Glutamatergic neuron (in vitro differentiated cells): ENCODE measurements around the gene SPTBN2. TPM values are rescaled to one million over a fixed set of nuclear protein-coding genes. Genes with fewer than 3 reads are reported as not detected.

Experiments used
- DNase-seq: peaks from one replicate; pipeline ENCODE4 v3.0.0; 2022
- H3K27ac Mint-ChIP-seq: one replicate; pipeline ENCODE4 v1.8.0; 2020; ENCODE audit warnings: mild to moderate bottlenecking, mixed read lengths, inconsistent platforms; ENCODE audit not compliant: unreplicated experiment
- H3K27me3 Mint-ChIP-seq: one replicate; pipeline ENCODE4 v1.8.0; 2020; ENCODE audit warnings: mild to moderate bottlenecking, moderate library complexity, mixed read lengths, inconsistent platforms; ENCODE audit not compliant: unreplicated experiment
- H3K36me3 Mint-ChIP-seq: one replicate; pipeline ENCODE4 v1.8.0; 2020; ENCODE audit warnings: mild to moderate bottlenecking, mixed read lengths, inconsistent platforms; ENCODE audit not compliant: unreplicated experiment
- H3K4me1 Mint-ChIP-seq: one replicate; pipeline ENCODE4 v1.8.0; 2020; ENCODE audit warnings: mild to moderate bottlenecking, low read depth, mixed read lengths, inconsistent platforms; ENCODE audit not compliant: unreplicated experiment
- H3K4me3 Mint-ChIP-seq: one replicate; pipeline ENCODE4 v1.8.0; 2020; ENCODE audit warnings: mild to moderate bottlenecking, mixed read lengths, inconsistent platforms; ENCODE audit not compliant: unreplicated experiment
- H3K9me3 Mint-ChIP-seq: one replicate; pipeline ENCODE4 v1.8.0; 2020; ENCODE audit warnings: mild to moderate bottlenecking, moderate library complexity, mixed read lengths, inconsistent platforms; ENCODE audit not compliant: unreplicated experiment
- CTCF ChIP-seq: fragments of 200-600 bp; sonication (generic); IDR thresholded peaks from one replicate; pipeline ENCODE4 v1.5.0; 2021; ENCODE audit not compliant: partially characterized antibody, unreplicated experiment
- total RNA-seq: library from RNA; stranded (reverse); fragmentation: NEBNext Ultra II Directional; extraction: Animal tissue kit (Norgen Biotek cat#: 25700); gene quantifications from one replicate; pipeline ENCODE4 v1.2.1, GENCODE V29; 2021; ENCODE audit not compliant: unreplicated experiment

Gene SPTBN2
- total RNA-seq, 1 donor from 2014 or later: 371 TPM

DNA sequence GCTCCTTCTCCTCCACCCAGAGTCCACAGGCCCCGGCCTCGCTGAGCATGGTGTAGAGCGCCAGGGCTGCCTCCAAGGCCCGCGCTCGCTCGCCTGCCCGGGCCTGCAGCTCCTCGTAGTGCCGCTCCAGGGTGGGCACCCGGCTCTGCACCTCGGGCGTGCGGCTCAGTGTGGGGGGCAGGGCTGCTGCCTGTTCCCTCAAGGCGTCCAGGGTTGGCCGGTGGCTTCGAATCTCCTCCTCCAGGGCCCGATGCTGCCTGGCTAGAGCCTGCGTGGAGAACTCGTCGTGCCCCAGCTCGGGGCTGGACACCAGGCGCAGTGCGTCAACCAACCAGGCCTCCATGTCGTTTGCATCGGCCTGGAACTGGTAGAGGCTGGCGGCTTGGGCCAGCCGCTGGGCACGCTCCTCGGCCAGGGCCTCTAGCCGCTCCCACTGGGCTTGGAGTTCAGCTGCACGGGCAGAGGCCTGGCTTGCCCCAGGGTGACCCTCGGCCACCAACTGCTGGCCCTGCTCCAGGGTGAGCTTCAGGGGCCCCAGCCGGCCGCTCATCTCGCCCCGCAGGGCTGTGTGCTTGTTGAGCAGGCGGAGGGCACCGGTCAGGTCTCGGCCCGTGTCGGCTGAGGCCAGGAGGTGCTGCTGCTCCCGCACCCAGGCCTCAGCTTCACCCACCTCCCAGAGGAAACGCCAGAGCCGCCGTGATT, 24.2 kb downstream of the SPTBN2 start:
- H3K9me3 Mint-ChIP-seq: peaks cover 11% of the 10 kb centered on the region
- peaks cover 4% of the 10 kb centered on the region for H3K27me3 Mint-ChIP-seq
- DNase-seq: no peak
- no peak overlapping the region for H3K27ac Mint-ChIP-seq
- no peak for TF ChIP-seq CTCF
- no peak overlapping the region for H3K4me3 Mint-ChIP-seq
- H3K4me1 Mint-ChIP-seq: no peaks in the 10 kb centered on the region
- H3K36me3 Mint-ChIP-seq: no peaks in the 10 kb centered on the region

DNA sequence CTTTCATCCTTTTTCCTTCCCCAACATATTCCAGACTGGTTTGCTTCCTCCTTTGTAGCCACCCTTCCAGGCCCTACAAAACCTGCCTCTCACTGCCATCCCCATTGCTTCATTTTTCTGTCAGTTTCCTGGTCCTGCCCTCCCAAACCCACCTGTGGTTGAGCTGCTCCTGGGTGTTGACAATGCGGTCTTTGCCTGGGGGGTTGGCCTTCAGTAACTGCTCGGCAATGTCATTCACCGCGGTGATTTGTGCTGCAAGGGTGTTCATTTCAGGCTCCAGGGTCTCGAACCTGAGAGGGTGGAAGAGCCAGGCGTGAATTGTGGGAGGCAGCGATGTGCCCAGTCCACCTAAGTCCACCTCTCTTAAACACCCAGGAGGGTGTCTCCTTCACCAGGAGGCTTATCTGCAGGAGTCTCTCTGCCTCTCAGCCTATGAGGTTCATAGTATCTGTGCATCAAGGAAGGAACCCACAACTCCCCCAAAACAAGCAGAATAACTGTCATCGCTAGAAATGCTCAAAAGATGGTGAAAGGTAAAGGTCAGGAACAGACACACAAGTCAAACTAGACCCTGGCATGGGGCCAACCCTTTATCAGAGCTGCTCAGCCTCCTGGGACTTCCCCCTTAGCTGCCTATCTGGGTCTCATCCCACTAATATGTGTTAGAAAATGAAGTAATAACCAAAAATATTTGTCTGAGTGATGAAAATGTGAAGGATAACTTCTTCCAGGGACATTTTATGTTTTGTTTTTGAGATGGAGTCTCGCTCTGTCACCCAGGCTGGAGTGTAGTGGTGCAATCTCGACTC, 27.4 kb downstream of the SPTBN2 start:
- TF ChIP-seq CTCF: no peak
- Mint-ChIP-seq H3K27me3 (peaks cover 5% of the 10 kb centered on the region), H3K9me3 (peaks cover 19% of the 10 kb centered on the region), H3K27ac (peak overlapping the region; percentile 38), H3K4me1 (no peaks in the 10 kb centered on the region), H3K4me3 (no peak overlapping the region), H3K36me3 (no peaks in the 10 kb centered on the region)
- DNase-seq: no peak

DNA sequence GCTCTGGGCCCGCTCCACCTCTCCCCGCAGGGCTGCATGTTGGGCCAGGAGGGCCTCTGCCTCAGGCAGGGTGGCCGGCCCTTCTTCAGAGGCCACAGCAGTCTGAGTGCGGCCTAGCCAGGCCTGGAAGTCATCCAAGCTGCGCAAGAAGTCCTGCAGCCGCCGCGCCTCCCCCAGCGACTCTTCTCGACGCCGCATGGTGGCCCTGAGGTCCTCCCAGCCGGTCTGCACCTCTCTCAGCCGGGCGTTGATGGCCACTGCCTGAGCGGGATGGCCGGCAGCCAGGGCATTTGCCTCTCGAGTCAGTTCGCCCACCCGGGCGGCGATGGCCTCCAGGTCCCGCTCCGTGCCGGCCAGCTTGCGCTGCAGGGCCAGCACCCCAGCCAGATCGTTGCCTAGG, 28.3 kb downstream of the SPTBN2 start:
- no peak for DNase-seq
- Mint-ChIP-seq H3K27ac (no peak overlapping the region), H3K36me3 (no peaks in the 10 kb centered on the region), H3K27me3 (peaks cover 2% of the 10 kb centered on the region), H3K4me1 (no peaks in the 10 kb centered on the region), H3K9me3 (peaks cover 16% of the 10 kb centered on the region), H3K4me3 (no peak overlapping the region)
- TF ChIP-seq CTCF: no peak

- peaks cover 16% of the 10 kb centered on the region for H3K9me3 Mint-ChIP-seq
- no peak for DNase-seq
- H3K36me3 Mint-ChIP-seq: no peaks in the 10 kb centered on the region
- H3K27me3 Mint-ChIP-seq: peaks cover 2% of the 10 kb centered on the region
- no peaks in the 10 kb centered on the region for H3K4me1 Mint-ChIP-seq
- no peak for TF ChIP-seq CTCF
- no peak overlapping the region for H3K4me3 Mint-ChIP-seq
- H3K27ac Mint-ChIP-seq: no peak overlapping the region
Measured at GRCh38 chr11:66700337-66700736, 28.7 kb downstream of the SPTBN2 start.

- H3K27ac Mint-ChIP-seq: no peak overlapping the region
- peaks cover 10% of the 10 kb centered on the region for H3K27me3 Mint-ChIP-seq
Measured at GRCh38 chr11:66698491-66698890, 30.5 kb downstream of the SPTBN2 start.

More at GRCh38 chr11:66698491-66698890, 30.5 kb downstream of the SPTBN2 start:
- TF ChIP-seq CTCF: no peak
- DNase-seq: no peak
- Mint-ChIP-seq H3K36me3 (no peaks in the 10 kb centered on the region), H3K4me1 (no peaks in the 10 kb centered on the region), H3K4me3 (no peak overlapping the region), H3K9me3 (peaks cover 18% of the 10 kb centered on the region)
